ENCODE measurements around the gene RIPK1.

DNA sequence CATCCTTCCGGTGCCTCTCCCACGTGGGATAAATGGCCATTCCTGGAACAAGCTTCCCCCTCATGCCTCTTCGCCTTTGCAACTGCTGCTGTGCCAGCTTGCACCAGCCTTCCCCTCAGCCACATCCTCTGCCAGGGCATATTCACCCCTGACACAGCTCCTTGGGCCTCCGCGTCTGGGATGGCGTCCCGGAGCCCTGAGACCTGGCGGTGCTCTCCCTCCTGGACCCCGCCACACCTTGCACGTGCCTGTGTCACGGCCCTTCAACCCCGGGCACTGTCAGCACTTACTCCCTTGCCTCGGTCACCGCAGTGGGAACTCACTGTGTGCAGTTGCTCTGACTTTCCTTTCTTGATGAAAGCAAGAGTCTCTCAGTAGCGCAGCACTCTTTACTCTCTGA is 63.4 kb downstream of the RIPK1 start:
- TF ChIP-seq POLR2A (IDR thresholded peaks at IDR 0.05; ENCODE audit: control extremely low read depth in 1 of 2, low read depth in 2 of 2, low read length in 2 of 2) (no peak), POLR2AphosphoS5 (IDR thresholded peaks at IDR 0.05; ENCODE audit: low read depth, low read length) (no peak), RAD21 (IDR thresholded peaks at IDR 0.05 in 1 of 2, conservative IDR thresholded peaks at IDR 0.05 in 1 of 2; ENCODE audit: low read depth in 2 of 2, low read length in 2 of 2) (no peak), EZH2 (IDR thresholded peaks at IDR 0.05; ENCODE audit: low read depth, low read length, severe bottlenecking) (no peak), GTF2F1 (IDR thresholded peaks at IDR 0.05; ENCODE audit: borderline replicate concordance, low read depth, low read length) (no peak)
